K562 (cell line): ENCODE results near the gene SAP30BP. TPM values are rescaled to one million over a fixed set of nuclear protein-coding genes. Genes with fewer than 3 reads are reported as not detected.
A peak's percentile ranks its signal among the peaks of the same experiment; 100 is the strongest.

ENCODE experiments used
- ATAC-seq: fragments of 200-7000 bp; cut with Tn5 transposase; 3 replicates; pipeline ENCODE4 v1.9.1; 2020; ENCODE audit warnings: moderate library complexity
- BruUV-seq: library from RNA; stranded (reverse); fragments of 400-500 nt; replicated peaks from 2 replicates; lab custom pipeline; 2021; lab: Mats Ljungman, UMichigan
- CTCF ChIA-PET: fragments of 300-600 bp; formaldehyde crosslinking; extraction: SDS; loops from one replicate; lab custom pipeline; 2021; ENCODE audit warnings: low intra/inter-chr PET ratio; lab: Yijun Ruan, JAX
- POLR2A ChIA-PET: fragments of 300-600, 350-650 bp; sonication (Branson Sonifier 250); formaldehyde crosslinking; extraction: SDS; loops from one replicate; lab custom pipeline; 2021; ENCODE audit warnings: antibody characterized with exemption, inconsistent platforms; lab: Yijun Ruan, JAX
- DNase-seq, 4 experiments: peaks; one replicate each; pipeline versions ENCODE4 v3.0.0 to v3.0.0-alpha.2; 2011 to 2018; ENCODE audit warnings: low spot score in 3 of 4, mixed read lengths in 3 of 4; ENCODE audit errors: extremely low read depth in 1 of 4
- FAIRE-seq: peaks from 2 replicates; lab custom pipeline; 2011; peaks lifted over from hg19 to GRCh38; lab: Jason Lieb, UNC
- H2AFZ ChIP-seq: 2 replicates; pipeline ENCODE4 v1.6.0; 2011; ENCODE audit warnings: low read depth, low read length, control low read depth, inconsistent platforms
- H3K27ac ChIP-seq: fragments of 200-600 bp; 3 replicates; pipeline ENCODE4 v1.8.0; 2011; ENCODE audit warnings: low read depth, mild to moderate bottlenecking, control low read depth, inconsistent platforms, low read length, moderate library complexity, mixed read lengths; ENCODE audit errors: extremely low read depth
- H3K27me3 ChIP-seq, 2 experiments: fragments of 300-600 bp in 1 of 2; 2 replicates in 1 of 2; 3 replicates in 1 of 2; pipeline versions ENCODE4 v1.6.0 to v1.8.0; 2011; ENCODE audit warnings: inconsistent platforms in 2 of 2, low read length in 2 of 2, mild to moderate bottlenecking in 1 of 2, mixed read lengths in 1 of 2, moderate library complexity in 1 of 2; ENCODE audit not compliant: control insufficient read depth in 2 of 2, insufficient read depth in 2 of 2
- H3K36me3 ChIP-seq: fragments of 300-600 bp; 3 replicates; pipeline ENCODE4 v1.8.0; 2011; ENCODE audit warnings: mild to moderate bottlenecking, low read length, inconsistent platforms; ENCODE audit not compliant: control insufficient read depth, insufficient read depth
- H3K4me1 ChIP-seq, 2 experiments: fragments of 200-600 bp in 1 of 2; replicated peaks in 1 of 2; 2 replicates in 1 of 2; 3 replicates in 1 of 2; pipeline versions ENCODE4 v1.5.1 to v1.8.0; 2011; ENCODE audit warnings: inconsistent platforms in 2 of 2, low read length in 2 of 2, mild to moderate bottlenecking in 1 of 2, mixed read lengths in 1 of 2, moderate library complexity in 1 of 2; ENCODE audit not compliant: control insufficient read depth in 2 of 2, insufficient read depth in 2 of 2
- H3K4me2 ChIP-seq: 2 replicates; pipeline ENCODE4 v1.6.1; 2011; ENCODE audit warnings: low read length, control low read depth, inconsistent platforms, mixed read lengths; ENCODE audit not compliant: insufficient read depth
- H3K4me3 ChIP-seq: fragments of 200-600 bp; sonication (generic), shearing (Covaris generic); 2 replicates; pipeline ENCODE4 v1.5.1; 2016; ENCODE audit warnings: control low read depth, inconsistent platforms
- H3K79me2 ChIP-seq: fragments of 200-600 bp; 3 replicates; pipeline ENCODE4 v1.8.0; 2011; ENCODE audit warnings: low read length, inconsistent platforms; ENCODE audit not compliant: control insufficient read depth, insufficient read depth
- H3K9ac ChIP-seq, 2 experiments: 2 replicates each; pipeline versions ENCODE4 v1.6.0 to v1.6.1; 2011; ENCODE audit warnings: low read depth in 2 of 2, low read length in 2 of 2, control low read depth in 1 of 2, inconsistent platforms in 1 of 2, mild to moderate bottlenecking in 1 of 2, mixed read lengths in 1 of 2; ENCODE audit not compliant: insufficient read depth in 1 of 2
- H3K9me1 ChIP-seq: one replicate; pipeline ENCODE4 v1.6.0; 2011; ENCODE audit warnings: inconsistent platforms, mild to moderate bottlenecking, low read length, moderate library complexity; ENCODE audit not compliant: control insufficient read depth, insufficient read depth
- H3K9me3 ChIP-seq: replicated peaks from 2 replicates; pipeline ENCODE4 v1.5.1; 2011; ENCODE audit warnings: low read depth, low read length, inconsistent platforms; ENCODE audit not compliant: control insufficient read depth, insufficient read depth
- H4K20me1 ChIP-seq: replicated peaks from 2 replicates; pipeline ENCODE4 v1.6.1; 2011; ENCODE audit warnings: low read length, inconsistent platforms, mixed read lengths; ENCODE audit not compliant: control insufficient read depth, insufficient read depth
- ESRRB ChIP-seq: fragments of 250-450 bp; sonication (Bioruptor Pico); IDR thresholded peaks from 2 replicates; pipeline ENCODE4 v1.5.0; 2020; ENCODE audit warnings: mild to moderate bottlenecking, moderate library complexity, borderline replicate concordance
- EZH2 ChIP-seq: IDR thresholded peaks from 2 replicates; pipeline ENCODE4 v1.6.1; 2012; ENCODE audit warnings: low read depth, mild to moderate bottlenecking, inconsistent platforms, low read length, borderline replicate concordance
- HES1 ChIP-seq: fragments of 450-650 bp; IDR thresholded peaks from 2 replicates; pipeline ENCODE4 v1.6.1; 2016; ENCODE audit warnings: low read depth, mild to moderate bottlenecking, moderate library complexity
- NRF1 ChIP-seq, 2 experiments: fragments of 450-650 bp; IDR thresholded peaks in 1 of 2; conservative IDR thresholded peaks in 1 of 2; 2 replicates each; pipeline ENCODE4 v1.6.1; 2014; ENCODE audit warnings: mild to moderate bottlenecking in 2 of 2
- PHF8 ChIP-seq: fragments of 200-600 bp; sonication (generic); IDR thresholded peaks from 2 replicates; pipeline ENCODE4 v1.6.1; 2012; ENCODE audit warnings: mixed run types, mild to moderate bottlenecking, inconsistent platforms, low read length, moderate library complexity, borderline replicate concordance
- POU5F1 ChIP-seq: fragments of 150-350 bp; IDR thresholded peaks from 2 replicates; pipeline ENCODE4 v1.6.1; 2014; ENCODE audit warnings: borderline replicate concordance, low read length, low read depth, mild to moderate bottlenecking; ENCODE audit not compliant: partially characterized antibody
- PPARD ChIP-seq: fragments of 250-450 bp; sonication (Bioruptor Pico); IDR thresholded peaks from 2 replicates; pipeline ENCODE4 v1.8.0; 2022; ENCODE audit warnings: inconsistent platforms, mild to moderate bottlenecking, moderate library complexity
- SAFB ChIP-seq: fragments of 200-400 bp; formaldehyde crosslinking; IDR thresholded peaks from 2 replicates; pipeline ENCODE4 v1.6.1; 2017; ENCODE audit warnings: low read depth, low read length, borderline replicate concordance
- SNRNP70 ChIP-seq: fragments of 200-400 bp; formaldehyde crosslinking; optimal IDR thresholded peaks from 2 replicates; pipeline ENCODE3; 2017; ENCODE audit warnings: low read depth, low read length
- ZNF134 ChIP-seq: fragments of 250-450 bp; sonication (Bioruptor Pico); conservative IDR thresholded peaks from 2 replicates; pipeline ENCODE4 v1.4.0; 2020
- ZNF175 ChIP-seq: fragments of 200-800 bp; sonication (Bioruptor generic); IDR thresholded peaks from 2 replicates; pipeline ENCODE4 v1.6.1; 2016; ENCODE audit warnings: low read depth, mild to moderate bottlenecking, missing genetic modification characterization, missing compliant biosample characterization
- WGBS: fragments of 100-300 bp; shearing (Covaris generic); methylation state at CpG from one replicate; pipeline ENCODE4 v1.1.6; 2016; ENCODE audit warnings: low coverage, mixed read lengths; ENCODE audit not compliant: insufficient coverage; ENCODE audit errors: missing lambda C conversion rate; 5-methylcytosine and 5-hydroxymethylcytosine counted together
- in situ Hi-C: fragments of 300-500 bp; cut with MboI; formaldehyde crosslinking; loops from 4 replicates; pipeline ENCODE4 v1.15.0; 2018; ENCODE audit warnings: inconsistent platforms, mixed read lengths
- intact Hi-C: fragments of 100-400 bp; cut with micrococcal nuclease; formaldehyde crosslinking; loops from 2 replicates; pipeline ENCODE4 v1.14.2; 2022
- polyA plus RNA-seq, 8 experiments: library from polyadenylated mRNA; depleted of rRNA in 4 of 8; stranded (reverse) in 5 of 8; unstranded in 3 of 8; fragments of >200 nt; fragmentation: Nextera tagmentation in 2 of 8; fragmentation: Illumina TruSeq in 1 of 8; extraction: Ambion mirVana in 2 of 8; extraction: Trizol in 1 of 8; gene quantifications; 2 replicates each; pipeline versions ENCODE4 v1.2.1 to v1.2.3, GENCODE V29; 2011 to 2014; ENCODE audit warnings: inconsistent platforms in 1 of 8, missing spikeins in 1 of 8
- total RNA-seq, 7 experiments: library from RNA; depleted of rRNA in 6 of 7; stranded (reverse); fragments of >200 nt in 6 of 7; fragmentation: Illumina TruSeq in 2 of 7; extraction: Trizol in 2 of 7; gene quantifications; 2 replicates each; pipeline versions ENCODE4 v1.2.1 to v1.2.3, GENCODE V29; 2011 to 2021; ENCODE audit warnings: low replicate concordance in 1 of 7
- TF ChIP-seq, protein P1 (sequence below): fragments of 450-650 bp; formaldehyde crosslinking; IDR thresholded peaks from 2 replicates; pipeline ENCODE4 v1.4.0; 2022; ENCODE audit warnings: mild to moderate bottlenecking, moderate library complexity
- TF ChIP-seq, protein P2 (sequence below): fragments of 250-450 bp; sonication (Bioruptor Pico); IDR thresholded peaks from 2 replicates; pipeline ENCODE4 v1.4.0; 2020; ENCODE audit warnings: borderline replicate concordance
- TF ChIP-seq, protein P3 (sequence below): fragments of 250-450 bp; sonication (Bioruptor Pico); IDR thresholded peaks from 2 replicates; pipeline ENCODE4 v1.5.0; 2021; ENCODE audit warnings: mild to moderate bottlenecking, borderline replicate concordance

Gene SAP30BP
- total and polyA plus RNA-seq, 9 of the 15 experiments (the other 6 are each of a cell fraction or from before 2014, with no cell fraction given) = 45.3 to 154 (median 71.7) TPM

DNA sequence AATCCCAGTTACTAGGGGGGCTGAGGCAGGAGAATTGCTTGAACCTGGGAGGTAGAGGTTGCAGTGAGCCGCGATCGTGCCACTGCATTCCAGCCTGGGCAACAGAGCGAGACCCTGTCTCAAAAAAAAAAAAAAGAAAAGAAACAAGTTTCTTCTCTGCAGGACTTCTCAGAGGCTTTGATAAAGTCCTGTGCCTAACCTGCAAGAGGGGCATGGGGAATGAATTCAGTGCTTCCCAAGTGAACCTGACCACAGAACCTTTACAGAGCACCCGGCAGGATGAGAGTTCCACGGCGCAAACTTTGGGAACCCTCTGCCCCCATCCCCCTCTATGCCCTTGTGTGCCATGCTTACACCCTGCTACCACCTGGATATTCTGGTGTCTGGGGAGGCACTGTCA is 72.0 kb downstream of the SAP30BP start (continued):
- TF ChIP-seq, protein P1, sequence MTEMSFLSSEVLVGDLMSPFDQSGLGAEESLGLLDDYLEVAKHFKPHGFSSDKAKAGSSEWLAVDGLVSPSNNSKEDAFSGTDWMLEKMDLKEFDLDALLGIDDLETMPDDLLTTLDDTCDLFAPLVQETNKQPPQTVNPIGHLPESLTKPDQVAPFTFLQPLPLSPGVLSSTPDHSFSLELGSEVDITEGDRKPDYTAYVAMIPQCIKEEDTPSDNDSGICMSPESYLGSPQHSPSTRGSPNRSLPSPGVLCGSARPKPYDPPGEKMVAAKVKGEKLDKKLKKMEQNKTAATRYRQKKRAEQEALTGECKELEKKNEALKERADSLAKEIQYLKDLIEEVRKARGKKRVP (CRISPR knock-in tag) = no peak

DNA sequence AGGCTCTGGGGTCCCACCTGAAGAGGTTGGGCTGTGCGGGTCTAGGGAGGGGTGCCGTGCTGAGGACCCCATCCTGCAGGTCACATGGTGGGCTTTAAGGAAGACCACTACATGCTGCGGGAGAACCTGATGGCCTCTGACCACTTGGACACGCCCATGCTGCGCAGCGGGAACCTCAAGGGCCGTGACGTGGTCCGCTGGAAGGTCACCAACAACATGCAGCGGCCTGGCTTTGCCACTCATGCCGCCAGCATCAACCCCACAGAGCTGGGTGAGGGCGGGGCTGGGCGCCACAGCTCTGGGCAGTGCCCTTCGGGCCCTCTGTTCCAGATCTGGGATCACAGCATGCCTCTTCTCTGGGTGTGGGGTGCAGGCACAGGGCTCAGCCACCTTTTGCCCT is 72.7 kb downstream of the SAP30BP start:
- no peak for ATAC-seq
- intact Hi-C loops (no loop called here), in situ Hi-C loops (no loop called here)
- H3K27ac ChIP-seq = no peak overlapping the region
- BruUV-seq = no TSS peak
- no peak for FAIRE-seq
- 28% methylated on average over 14 of the region's 14 CpGs for WGBS
- DNase-seq = no peak
- H4K20me1 ChIP-seq = peaks cover 3% of the 10 kb centered on the region; the same call in 1 of the 2 replicates
- no peaks in the 10 kb centered on the region for H3K79me2 ChIP-seq
- H3K9me3 ChIP-seq = no peaks in the 10 kb centered on the region
- ChIA-PET POLR2A (no interaction called here), CTCF (no interaction called here)
- H3K27me3 ChIP-seq = peaks cover 0 to 8% of the 10 kb centered on the region in 2 experiments; a peak in 2 of 5 replicates
- peaks cover 0 to 48% of the 10 kb centered on the region in 2 experiments; a peak in 2 of 5 replicates for H3K4me1 ChIP-seq
- no peak overlapping the region for H3K4me2 ChIP-seq
- H2AFZ ChIP-seq = no peak overlapping the region
- peak overlapping the region in 1 of 2 experiments; percentile 68; a peak in 2 of 4 replicates for H3K9ac ChIP-seq
- peaks cover 4% of the 10 kb centered on the region for H3K9me1 ChIP-seq
- H3K36me3 ChIP-seq = no peaks in the 10 kb centered on the region
- H3K4me3 ChIP-seq = no peak overlapping the region
- TF ChIP-seq NRF1 (conservative IDR thresholded peaks at IDR 0.05 in 1 of 2, IDR thresholded peaks at IDR 0.05 in 1 of 2) (peak; percentile 9 to 27; a peak in 2 of 4 replicates), ESRRB (no peak), ZNF134 (CRISPR knock-in tag) (no peak), ZNF175 (CRISPR knock-in tag) (no peak), PHF8 (no peak), PPARD (CRISPR knock-in tag) (no peak), SNRNP70 (no peak), SAFB (no peak), EZH2 (no peak), HES1 (no peak), POU5F1 (no peak)
- TF ChIP-seq, protein P2, sequence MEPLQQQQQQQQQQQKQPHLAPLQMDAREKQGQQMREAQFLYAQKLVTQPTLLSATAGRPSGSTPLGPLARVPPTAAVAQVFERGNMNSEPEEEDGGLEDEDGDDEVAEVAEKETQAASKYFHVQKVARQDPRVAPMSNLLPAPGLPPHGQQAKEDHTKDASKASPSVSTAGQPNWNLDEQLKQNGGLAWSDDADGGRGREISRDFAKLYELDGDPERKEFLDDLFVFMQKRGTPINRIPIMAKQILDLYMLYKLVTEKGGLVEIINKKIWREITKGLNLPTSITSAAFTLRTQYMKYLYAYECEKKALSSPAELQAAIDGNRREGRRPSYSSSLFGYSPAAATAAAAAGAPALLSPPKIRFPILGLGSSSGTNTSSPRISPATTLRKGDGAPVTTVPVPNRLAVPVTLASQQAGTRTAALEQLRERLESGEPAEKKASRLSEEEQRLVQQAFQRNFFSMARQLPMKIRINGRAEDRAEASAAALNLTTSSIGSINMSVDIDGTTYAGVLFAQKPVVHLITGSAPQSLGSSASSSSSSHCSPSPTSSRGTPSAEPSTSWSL (CRISPR knock-in tag) = no peak
- TF ChIP-seq, protein P3, sequence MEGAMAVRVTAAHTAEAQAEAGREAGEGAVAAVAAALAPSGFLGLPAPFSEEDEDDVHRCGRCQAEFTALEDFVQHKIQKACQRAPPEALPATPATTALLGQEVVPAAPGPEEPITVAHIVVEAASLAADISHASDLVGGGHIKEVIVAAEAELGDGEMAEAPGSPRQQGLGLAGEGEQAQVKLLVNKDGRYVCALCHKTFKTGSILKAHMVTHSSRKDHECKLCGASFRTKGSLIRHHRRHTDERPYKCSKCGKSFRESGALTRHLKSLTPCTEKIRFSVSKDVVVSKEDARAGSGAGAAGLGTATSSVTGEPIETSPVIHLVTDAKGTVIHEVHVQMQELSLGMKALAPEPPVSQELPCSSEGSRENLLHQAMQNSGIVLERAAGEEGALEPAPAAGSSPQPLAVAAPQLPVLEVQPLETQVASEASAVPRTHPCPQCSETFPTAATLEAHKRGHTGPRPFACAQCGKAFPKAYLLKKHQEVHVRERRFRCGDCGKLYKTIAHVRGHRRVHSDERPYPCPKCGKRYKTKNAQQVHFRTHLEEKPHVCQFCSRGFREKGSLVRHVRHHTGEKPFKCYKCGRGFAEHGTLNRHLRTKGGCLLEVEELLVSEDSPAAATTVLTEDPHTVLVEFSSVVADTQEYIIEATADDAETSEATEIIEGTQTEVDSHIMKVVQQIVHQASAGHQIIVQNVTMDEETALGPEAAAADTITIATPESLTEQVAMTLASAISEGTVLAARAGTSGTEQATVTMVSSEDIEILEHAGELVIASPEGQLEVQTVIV (CRISPR knock-in tag) = no peak
